NCI-H2196 treated with DMSO at 0.1 percent for 48 hours (cell line): ENCODE data around the gene MMP25.

ENCODE experiments used
- DNase-seq: peaks from one replicate; lab custom pipeline; 2025; ENCODE audit not compliant: unreplicated experiment; lab: John Stamatoyannopoulos, UW

MMP25 gene

GRCh38 chr16:3091551-3091950, 45.2 kb downstream of the MMP25 start:
- DNase-seq: no peak

- DNase-seq: no peak
Observed at GRCh38 chr16:3092501-3092941, 46.2 kb downstream of the MMP25 start.

- DNase-seq: no peak
Observed at GRCh38 chr16:3094289-3095027, 48.1 kb downstream of the MMP25 start.

GRCh38 chr16:3095869-3096268, 49.5 kb downstream of the MMP25 start:
- no peak for DNase-seq

- no peak for DNase-seq
Observed at GRCh38 chr16:3096362-3096761, 50.0 kb downstream of the MMP25 start.

GRCh38 chr16:3097266-3097665, 50.9 kb downstream of the MMP25 start:
- no peak for DNase-seq

GRCh38 chr16:3098459-3099394, 52.4 kb downstream of the MMP25 start, which contains the start of gene ZSCAN10:
Gene ZSCAN10 (minus strand): TSS chr16:3099294. CDS start chr16:3092937, 6,357 bp downstream.
- DNase-seq: no peak

GRCh38 chr16:3099395-3099731, 53.0 kb downstream of the MMP25 start:
- DNase-seq: no peak

GRCh38 chr16:3099732-3100499, 53.6 kb downstream of the MMP25 start:
- DNase-seq: peak; percentile 65

GRCh38 chr16:3101018-3101840, 54.9 kb downstream of the MMP25 start:
- DNase-seq: no peak

GRCh38 chr16:3101841-3102470, 55.6 kb downstream of the MMP25 start:
- DNase-seq: no peak

- peak; percentile 98 for DNase-seq
Observed at GRCh38 chr16:3106205-3106928, 60.0 kb downstream of the MMP25 start.
